ENCODE measurements around the gene KLK3.
"Not testable (repeated sequence)": the region's sequence is repeated elsewhere in the genome, so short reads cannot be mapped to it uniquely, and the experiment has no call there.

KLK3 gene

DNA sequence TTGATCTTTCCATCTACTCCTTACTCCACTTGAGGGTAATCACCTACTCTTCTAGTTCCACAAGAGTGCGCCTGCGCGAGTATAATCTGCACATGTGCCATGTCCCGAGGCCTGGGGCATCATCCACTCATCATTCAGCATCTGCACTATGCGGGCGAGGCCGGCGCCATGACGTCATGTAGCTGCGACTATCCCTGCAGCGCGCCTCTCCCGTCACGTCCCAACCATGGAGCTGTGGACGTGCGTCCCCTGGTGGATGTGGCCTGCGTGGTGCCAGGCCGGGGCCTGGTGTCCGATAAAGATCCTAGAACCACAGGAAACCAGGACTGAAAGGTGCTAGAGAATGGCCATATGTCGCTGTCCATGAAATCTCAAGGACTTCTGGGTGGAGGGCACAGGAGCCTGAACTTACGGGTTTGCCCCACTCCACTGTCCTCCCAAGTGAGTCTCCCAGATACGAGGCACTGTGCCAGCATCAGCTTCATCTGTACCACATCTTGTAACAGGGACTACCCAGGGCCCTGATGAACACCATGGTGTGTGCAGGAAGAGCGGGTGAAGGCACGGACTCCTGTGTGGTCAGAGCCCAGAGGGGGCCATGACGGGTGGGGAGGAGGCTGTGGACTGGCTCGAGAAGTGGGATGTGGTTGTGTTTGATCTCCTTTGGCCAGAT, 15.8 kb downstream of the KLK3 start:
- peak; percentile 3 for DNase-seq

DNA sequence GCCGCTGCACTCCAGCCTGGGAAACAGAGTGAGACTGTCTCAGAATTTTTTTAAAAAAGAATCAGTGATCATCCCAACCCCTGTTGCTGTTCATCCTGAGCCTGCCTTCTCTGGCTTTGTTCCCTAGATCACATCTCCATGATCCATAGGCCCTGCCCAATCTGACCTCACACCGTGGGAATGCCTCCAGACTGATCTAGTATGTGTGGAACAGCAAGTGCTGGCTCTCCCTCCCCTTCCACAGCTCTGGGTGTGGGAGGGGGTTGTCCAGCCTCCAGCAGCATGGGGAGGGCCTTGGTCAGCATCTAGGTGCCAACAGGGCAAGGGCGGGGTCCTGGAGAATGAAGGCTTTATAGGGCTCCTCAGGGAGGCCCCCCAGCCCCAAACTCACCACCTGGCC, 18.3 kb downstream of the KLK3 start, which contains the start of gene KLK2:
Gene KLK2 (plus strand): TSS at position 384 of the 400 bp plus-strand sequence. CDS start 35 bp downstream, outside the sequence.
- no peak for DNase-seq

DNA sequence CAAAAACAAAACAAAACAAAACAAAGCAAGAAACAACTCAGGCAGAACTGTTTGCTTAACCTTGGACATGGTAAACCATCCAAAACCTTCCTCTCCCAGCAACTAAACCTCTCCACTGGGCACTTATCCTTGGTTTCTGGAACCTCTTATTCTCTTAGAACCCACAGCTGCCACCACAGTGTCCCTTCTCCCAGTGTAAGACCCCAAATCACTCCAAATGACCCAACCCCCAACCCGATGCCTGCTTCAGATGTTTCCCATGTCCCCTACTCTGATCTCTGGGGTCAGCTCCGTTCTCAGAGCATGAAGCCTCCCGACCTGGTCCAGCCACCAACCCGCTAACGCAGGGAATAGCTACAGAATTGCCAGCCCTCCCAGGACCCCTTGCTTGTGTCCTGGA, 19.5 kb downstream of the KLK3 start:
- DNase-seq = no peak

- no peak for DNase-seq
Observed at GRCh38 chr19:50875795-50876422, 21.2 kb downstream of the KLK3 start.

GRCh38 chr19:50876456-50876855, 21.7 kb downstream of the KLK3 start:
- DNase-seq = no peak

DNA sequence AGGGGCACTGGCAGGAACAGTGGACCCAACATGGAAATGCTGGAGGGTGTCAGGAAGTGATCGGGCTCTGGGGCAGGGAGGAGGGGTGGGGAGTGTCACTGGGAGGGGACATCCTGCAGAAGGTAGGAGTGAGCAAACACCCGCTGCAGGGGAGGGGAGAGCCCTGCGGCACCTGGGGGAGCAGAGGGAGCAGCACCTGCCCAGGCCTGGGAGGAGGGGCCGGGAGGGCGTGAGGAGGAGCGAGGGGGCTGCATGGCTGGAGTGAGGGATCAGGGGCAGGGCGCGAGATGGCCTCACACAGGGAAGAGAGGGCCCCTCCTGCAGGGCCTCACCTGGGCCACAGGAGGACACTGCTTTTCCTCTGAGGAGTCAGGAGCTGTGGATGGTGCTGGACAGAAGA, 22.6 kb downstream of the KLK3 start:
- no peak for DNase-seq

GRCh38 chr19:50878851-50879250, 24.1 kb downstream of the KLK3 start:
- no peak for DNase-seq

DNA sequence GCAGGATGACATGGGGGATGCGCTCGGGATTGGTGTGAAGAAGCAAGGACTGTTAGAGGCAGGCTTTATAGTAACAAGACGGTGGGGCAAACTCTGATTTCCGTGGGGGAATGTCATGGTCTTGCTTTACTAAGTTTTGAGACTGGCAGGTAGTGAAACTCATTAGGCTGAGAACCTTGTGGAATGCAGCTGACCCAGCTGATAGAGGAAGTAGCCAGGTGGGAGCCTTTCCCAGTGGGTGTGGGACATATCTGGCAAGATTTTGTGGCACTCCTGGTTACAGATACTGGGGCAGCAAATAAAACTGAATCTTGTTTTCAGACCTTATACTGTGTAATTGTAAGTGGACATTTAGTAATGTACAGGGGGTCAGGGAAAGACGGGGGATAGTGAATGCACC, 25.5 kb downstream of the KLK3 start:
- DNase-seq = no peak

GRCh38 chr19:50882188-50882587, 27.5 kb downstream of the KLK3 start:
- DNase-seq = no peak

GRCh38 chr19:50889638-50890037, 34.9 kb downstream of the KLK3 start:
- no peak for DNase-seq

DNA sequence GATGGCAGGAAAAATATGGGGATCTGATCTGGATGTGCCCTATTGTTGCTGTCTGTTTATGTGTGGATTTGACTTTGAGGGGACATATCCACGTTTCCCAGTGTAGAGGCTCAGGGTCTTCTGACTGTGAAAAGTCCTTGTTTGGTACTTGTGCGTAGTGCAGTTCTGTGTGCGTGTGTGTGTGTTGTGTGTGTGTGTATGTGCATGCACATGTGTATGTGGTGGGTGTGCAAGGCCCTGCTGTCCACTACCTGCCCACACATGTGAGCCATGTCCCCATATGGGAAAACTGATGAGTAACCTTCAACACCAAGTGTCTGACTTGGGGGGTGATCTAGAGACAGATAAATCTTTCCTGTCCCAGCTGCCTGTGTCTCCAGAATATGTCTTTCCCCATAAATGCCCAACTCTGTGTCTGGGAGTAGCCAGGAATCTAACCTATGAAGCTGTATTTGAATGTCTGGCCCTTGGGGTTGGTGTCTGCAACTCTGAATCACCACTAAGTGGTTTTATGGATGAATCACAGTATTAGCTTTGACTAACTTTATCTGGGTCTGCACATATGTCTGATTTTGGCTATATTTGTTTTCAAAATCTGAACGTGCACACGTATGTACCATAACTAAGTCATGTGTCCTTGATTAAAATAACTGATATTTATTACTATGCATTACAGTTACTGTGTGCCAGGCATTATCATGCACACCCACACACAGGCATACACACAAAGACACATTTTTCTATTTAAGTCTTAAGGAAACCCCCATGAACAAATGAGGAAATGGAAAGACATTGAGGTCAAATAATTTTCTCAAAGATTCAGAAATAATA, 35.9 kb downstream of the KLK3 start:
- peak; percentile 57 for DNase-seq

DNA sequence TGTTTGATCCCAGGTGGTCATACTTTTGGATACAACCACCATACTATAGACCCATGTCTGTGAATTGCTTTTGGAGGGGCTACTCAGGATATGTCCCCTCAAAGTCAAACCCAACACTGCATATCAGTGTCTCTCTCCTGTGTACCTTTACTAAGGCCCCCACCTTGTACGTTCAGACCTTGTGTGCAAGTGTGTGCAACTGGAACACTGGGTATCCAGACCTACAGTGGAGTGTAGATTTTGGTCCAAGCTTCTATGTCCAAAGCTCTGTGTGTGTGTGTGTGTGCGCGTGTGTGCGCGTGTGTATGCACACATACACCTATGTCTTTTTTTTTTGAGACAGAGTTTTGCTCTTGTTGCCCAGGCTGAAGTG, 36.5 kb downstream of the KLK3 start:
- DNase-seq = no peak

DNA sequence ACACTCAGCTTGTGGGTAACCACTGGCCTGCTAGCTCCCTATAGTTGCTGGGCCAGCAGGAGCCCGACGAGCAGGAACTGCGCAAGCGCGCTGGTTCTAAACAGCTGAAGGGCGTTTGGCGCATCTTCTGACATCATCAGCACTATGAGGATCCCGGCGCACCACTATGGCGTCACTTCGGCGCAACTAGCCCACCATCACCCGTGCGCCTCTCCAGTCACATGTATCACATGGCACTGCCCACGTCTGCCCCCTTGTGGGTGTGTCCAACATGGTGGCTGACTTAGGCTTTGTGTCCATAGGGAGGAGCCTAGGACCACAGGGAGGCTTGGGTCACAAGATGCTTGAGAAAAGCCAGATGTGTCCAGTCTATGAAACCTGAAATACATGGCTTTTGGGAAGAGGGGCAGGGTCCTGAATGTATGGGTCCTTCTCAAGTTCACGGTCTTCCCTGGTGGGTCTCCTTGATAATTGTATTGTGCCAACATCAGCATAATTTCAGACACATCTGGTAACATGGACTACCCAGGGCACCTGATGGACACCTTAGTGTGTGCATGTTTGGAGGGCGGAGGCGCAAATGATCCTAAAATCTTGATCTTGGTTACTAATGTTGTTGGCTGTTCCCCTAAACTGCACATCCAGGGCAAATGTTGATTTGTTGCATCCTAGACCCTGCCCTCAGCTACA, 38.5 kb downstream of the KLK3 start:
- DNase-seq = no peak

DNA sequence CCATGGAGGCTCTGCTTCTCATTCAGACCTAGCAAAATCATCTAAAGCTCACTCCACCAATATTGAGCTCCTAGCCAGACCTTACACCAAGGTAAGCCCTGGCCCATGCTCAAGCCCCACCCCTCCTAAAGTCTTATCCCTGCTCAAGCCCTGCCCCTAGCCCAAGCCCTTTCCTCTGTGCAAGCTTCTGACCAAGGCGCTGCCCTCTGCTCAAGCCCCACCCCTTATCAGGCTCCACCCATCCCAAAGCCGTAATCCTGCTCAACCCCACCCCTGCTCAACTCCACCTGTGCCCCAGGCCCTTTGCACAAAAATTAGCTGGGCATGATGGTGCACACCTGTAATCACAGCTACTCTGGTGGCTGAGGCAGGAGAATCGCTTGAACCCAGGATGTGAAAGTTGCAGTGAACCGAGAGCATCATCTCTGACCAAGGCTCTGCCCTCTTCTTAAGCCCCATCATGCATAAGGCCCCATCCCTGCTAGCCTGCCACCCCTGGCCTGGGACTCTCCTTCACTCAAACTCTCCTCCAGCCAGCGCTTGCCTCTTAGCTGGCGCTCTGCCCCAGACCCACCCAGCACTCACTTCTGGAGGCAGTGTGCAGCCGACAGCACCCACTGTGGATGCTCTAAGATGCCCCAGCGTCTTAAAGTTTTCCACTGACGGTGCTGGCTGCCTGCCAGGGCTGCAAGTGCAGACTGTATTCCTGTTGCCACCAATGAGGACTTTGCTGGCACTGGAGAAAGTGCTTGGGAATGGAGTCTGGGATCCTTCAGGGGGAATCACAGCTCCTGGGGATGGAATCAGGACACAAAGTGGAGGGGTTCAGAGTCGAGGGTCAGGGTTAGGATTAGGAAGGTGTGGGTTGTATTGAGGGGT, 40.0 kb downstream of the KLK3 start:
- DNase-seq = no peak

- not testable (repeated sequence) for DNase-seq
Observed at GRCh38 chr19:50896089-50896590, 41.4 kb downstream of the KLK3 start.

DNA sequence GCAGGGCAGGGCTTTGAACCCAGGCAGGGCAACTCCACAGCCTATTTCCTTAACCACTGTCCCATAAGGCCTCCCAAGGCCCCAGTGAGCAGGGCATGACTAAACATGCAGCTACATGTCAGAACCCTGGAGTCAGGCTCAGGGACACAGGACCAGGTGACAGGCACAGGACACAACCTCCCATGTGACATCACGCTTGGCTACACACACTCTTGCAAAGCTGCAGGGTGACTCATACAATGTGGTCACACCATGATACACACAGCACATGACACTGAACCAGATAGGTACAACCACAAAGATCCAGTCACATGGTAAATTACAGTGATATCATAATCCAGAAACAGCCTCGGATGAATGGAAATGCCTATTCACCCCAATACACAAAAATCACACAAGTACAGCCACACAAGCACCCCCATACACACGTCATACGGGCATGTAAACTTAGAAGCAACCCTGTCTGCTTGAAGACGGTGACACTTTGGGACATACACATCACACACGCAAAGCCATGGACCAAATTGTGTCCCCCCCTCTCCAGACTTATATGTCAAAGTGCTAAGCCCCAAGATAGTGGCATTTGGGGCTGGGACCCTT, 42.0 kb downstream of the KLK3 start:
- DNase-seq = peak; percentile 10

- DNase-seq = no peak
Observed at GRCh38 chr19:50897191-50897607, 42.5 kb downstream of the KLK3 start.

- no peak for DNase-seq
Observed at GRCh38 chr19:50897612-50898011, 42.9 kb downstream of the KLK3 start.

GRCh38 chr19:50898018-50898417, 43.3 kb downstream of the KLK3 start:
- DNase-seq = no peak

- DNase-seq = no peak
Observed at GRCh38 chr19:50899569-50899968, 44.9 kb downstream of the KLK3 start.

GRCh38 chr19:50902640-50903039, 47.9 kb downstream of the KLK3 start:
- no peak for DNase-seq

DNA sequence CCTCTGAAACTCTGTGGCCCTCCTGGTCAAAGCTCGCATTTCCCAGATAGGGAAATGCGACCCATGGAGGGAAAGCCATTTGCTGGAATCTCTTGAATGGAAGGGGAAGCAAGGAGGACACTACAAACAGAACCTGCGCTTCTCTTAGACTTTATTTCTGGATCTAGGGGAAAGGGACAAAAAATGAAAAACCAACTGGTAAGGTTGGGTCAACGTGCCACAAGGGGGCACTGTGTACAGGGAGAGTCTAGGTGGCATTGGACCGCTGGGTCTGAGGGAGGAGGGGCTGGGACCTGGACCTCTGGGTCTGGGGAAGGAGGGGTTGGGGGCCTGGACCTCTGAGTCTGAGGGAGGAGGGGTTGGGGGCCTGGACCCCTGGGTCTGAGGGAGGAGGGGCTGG, 51.5 kb downstream of the KLK3 start:
- no peak for DNase-seq
